ENCODE measurements around the gene OSBPL5.

Gene OSBPL5, protein sequence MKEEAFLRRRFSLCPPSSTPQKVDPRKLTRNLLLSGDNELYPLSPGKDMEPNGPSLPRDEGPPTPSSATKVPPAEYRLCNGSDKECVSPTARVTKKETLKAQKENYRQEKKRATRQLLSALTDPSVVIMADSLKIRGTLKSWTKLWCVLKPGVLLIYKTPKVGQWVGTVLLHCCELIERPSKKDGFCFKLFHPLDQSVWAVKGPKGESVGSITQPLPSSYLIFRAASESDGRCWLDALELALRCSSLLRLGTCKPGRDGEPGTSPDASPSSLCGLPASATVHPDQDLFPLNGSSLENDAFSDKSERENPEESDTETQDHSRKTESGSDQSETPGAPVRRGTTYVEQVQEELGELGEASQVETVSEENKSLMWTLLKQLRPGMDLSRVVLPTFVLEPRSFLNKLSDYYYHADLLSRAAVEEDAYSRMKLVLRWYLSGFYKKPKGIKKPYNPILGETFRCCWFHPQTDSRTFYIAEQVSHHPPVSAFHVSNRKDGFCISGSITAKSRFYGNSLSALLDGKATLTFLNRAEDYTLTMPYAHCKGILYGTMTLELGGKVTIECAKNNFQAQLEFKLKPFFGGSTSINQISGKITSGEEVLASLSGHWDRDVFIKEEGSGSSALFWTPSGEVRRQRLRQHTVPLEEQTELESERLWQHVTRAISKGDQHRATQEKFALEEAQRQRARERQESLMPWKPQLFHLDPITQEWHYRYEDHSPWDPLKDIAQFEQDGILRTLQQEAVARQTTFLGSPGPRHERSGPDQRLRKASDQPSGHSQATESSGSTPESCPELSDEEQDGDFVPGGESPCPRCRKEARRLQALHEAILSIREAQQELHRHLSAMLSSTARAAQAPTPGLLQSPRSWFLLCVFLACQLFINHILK

DNA sequence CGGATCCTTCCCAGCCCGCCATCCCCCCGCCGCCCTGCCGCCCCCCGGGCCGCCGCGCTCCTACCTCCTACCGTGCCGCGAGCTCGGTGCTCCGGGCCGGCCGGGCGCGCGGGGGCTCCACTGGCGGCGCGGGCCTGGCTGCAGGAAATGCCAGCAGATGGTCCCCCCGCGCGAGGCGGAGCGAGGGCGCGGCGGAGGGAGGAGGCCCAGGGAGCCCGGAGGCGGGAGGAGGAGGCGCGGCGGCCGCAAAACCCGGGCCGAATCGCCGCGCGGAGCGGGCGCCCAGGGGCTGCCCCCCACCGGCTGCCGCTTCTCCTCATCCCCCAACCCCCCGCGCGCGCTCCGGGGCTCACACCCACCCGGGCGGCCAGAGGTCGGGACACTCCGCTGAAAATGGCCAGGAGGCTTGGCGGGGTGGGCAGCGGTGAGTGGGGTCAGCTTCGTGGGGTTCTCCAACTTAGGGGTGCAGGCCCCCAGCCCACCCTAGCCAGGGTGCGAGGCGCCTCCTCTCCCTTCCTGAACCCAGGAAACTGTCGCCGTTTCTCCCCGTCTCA is at the start of gene OSBPL5:
OSBPL5 (minus strand) TSS at position 159 of the 554 bp plus-strand sequence. CDS start 36,162 bp downstream, outside the sequence.
- peak; percentile 31 to 53 for DNase-seq

- DNase-seq: no peak
These were observed 49.2 kb upstream of the OSBPL5 start for GRCh38 chr11:3214420-3214699.

GRCh38 chr11:3213659-3214419 is 48.7 kb upstream of the OSBPL5 start:
- DNase-seq: no peak

DNA sequence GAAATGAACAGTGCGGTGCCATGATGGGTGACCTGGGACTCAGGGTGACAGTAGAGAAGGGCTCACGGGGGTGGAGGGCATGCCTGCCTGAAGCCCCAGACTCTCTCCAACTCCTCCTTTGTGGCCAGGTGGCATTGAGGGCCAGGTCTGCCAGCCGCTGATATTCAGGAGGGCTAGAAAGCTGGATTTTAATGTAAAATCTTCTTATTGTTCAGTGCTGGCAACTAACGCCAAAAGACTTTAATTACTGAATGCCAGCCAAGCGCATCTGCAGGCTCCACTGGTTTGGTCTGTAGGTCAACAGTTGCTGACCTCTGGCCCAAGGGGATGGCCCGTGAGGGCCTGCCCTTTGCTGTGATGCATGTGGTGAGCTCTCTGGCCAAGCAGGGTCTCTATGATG is 43.2 kb upstream of the OSBPL5 start:
- no peak for DNase-seq

DNA sequence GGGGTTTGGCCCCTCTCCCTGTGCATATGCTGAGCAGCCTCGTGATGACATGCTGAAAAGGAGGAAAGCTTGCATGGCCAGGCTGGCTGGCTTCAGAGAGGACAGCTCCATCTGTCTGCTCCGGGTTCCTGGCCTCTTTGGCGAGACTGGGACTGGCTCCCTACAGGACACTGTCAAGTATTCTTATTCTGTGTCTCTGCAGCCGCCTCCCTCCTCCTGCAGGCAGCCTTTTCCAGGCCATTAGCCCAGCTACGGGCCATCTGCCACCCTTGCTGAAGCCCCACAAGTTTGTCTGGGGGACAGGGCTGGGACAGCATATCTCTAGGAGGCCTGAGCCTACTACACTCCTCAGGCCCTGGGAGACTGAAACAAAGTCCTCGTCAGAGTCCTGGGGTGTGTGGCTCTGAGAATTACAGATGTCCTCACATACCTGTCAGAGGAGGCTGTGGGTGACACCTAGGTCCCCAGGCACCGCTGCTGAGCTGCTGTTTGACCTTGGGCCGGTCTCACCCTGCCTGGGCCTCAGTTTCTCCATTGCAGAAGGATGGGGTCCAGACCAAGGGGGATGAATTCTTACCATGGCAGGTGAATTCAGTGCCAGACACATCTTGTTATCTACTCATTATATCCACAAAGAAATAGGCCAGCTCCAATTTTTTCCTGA is 42.5 kb upstream of the OSBPL5 start:
- DNase-seq: no peak

DNA sequence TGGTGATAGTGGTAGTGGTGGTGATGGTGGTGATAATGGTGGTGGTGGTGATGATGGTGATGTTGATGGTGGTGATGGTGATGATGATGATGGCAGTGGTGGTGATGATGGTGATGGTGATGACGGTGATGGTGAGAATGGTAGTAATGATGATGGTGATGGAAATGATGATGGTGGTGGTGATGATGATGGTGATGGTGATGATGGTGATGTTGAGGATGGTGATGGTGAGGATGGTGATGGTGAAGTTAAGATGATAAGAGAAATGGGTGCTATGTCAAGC is 41.8 kb upstream of the OSBPL5 start:
- DNase-seq: no peak

GRCh38 chr11:3206156-3206921 is 41.2 kb upstream of the OSBPL5 start:
- no peak for DNase-seq

- no peak for DNase-seq
These were observed 40.4 kb upstream of the OSBPL5 start for GRCh38 chr11:3205261-3206155.

DNA sequence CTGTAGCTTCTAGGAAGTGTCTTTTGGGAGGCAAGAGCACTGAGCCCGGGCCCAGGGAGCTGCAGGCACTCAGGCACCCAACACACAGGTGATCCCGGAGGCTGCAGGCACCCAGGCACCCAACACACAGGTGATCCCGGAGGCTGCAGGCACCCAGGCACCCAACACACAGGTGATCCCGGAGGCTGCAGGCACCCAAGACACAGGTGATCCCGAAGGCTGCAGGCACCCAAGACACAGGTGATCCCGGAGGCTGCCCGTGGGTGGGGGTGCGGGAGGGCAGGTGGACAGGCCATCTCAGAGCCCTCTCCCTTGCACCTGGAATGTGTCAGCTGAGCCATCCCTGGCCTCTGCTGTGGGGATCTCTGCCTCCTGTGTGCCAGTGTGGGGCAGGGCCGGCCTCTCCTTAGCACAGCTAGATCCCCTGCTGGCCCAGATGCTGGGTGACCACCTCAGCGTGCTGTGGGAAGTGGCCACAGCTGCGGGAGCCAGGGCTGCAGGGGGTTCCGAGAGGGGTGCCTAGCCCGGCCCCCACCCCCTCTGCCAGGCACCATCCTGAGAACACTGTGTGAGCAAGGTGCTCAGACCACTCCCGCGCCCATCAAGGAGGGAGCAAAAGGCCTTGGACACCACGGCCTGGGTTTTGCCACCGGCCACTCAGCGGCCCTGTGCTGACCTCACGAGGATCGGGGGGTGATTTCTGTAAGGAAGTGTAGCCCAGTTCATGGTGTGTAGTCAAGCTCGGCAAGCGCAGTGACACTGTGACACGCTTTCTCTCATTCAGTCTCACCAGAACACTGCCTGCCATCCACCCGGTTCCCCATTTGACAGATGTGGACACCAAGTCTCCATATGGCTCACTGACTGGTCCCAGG is 39.3 kb upstream of the OSBPL5 start:
- DNase-seq: no peak

DNA sequence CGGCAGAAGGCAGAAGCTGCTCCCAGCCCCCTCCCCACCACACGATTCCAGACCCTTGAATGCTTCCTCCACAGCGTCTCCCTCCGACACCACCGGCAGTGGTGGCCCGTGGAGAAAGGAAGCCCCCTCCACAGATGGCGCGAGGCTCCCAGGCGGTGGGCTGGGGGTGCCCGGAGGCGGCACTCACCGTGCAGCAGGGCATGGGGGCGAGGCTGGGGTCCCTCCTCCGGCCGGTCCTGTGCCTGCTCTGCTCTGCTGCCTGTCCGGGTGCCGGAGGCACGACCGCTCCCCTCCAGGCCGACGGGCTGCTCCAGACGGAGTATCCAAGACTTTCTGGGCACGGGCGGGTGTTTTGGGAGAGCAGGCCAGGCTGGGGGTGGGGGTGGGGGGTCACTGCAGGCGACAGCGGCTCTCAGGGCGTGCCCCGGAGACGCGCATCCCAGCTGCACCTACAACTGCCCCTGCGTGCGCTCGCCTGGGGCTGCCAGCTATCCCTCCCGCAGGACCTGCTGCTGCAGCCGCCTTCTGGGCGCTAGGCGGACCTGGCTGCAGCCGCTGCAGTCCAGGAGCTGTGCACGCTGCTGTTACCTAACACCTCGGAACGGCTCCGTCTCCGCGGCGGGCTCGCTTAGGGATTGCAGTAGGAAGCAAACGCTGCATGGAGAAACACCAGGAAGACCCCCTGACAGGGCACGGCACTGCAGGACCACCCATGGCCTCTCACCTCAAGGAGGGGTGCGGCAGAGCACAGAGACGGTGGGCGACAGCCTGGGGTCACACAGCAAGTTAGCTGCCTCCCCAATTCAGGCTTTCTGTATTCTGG is 38.3 kb upstream of the OSBPL5 start:
- DNase-seq: no peak

DNA sequence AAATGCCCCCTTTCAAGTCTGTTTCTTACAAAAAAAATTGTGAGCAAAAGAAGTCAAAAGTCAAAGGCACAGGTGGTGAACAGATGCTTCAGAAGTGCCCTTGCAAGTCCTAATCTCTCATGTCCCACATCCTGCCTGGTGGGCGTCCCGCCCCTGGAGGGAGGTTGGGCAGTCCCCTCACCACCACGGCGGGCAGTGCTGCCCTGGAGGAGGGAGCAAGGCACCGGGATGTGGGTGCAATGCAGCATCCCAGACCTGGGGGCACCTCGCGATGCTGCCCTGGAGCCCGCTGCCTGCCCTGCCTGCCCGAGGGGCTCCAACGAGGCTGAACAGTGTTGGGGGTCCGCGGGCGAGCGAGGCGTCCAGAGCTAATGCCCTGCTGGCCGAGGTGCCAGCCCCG is 37.6 kb upstream of the OSBPL5 start:
- no peak for DNase-seq

DNA sequence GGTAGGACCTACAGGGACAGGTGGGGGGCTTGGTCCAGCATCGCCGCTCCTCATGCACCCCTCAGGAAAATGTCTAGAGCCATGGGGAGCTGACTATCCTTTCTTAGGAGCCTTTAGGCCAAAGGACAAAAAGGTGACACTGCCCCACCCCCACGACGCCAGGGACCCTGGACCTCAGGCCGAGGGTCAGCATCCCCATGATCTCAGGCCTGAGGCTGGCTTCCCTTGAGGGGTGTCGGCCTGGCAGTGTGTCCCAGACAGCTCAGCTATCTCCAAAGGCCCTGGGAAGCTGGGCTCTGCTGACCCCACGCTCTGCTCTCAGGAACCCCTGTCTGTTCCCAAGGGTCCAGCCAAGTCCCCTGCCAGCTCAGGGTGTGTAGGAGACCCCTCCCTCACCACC is 37.2 kb upstream of the OSBPL5 start:
- no peak for DNase-seq

- no peak for DNase-seq
These were observed 36.6 kb upstream of the OSBPL5 start for GRCh38 chr11:3201677-3202181.

DNA sequence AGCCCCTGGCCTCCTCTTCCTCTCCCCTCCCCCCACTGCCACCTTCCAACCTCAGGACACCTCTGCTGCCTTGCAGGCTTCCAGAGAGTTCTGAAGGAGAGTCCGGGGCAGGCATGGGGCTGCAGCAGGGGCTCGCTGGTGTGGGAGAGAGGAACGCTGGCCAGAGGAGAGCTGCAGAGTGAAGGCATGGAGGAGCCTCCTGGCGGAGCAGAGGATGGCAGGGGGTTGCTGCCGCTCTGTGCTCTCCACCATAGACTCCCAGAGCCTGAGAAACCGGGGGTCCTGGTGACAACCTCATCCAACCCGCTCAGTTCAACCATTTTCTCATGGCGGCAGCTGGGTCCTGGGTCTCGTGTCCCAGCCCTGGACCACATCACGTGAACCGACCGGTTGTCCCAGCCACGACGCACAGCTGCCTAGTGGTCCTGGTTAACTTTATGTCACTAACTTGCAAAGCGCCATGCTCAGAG is 36.0 kb upstream of the OSBPL5 start:
- no peak for DNase-seq

DNA sequence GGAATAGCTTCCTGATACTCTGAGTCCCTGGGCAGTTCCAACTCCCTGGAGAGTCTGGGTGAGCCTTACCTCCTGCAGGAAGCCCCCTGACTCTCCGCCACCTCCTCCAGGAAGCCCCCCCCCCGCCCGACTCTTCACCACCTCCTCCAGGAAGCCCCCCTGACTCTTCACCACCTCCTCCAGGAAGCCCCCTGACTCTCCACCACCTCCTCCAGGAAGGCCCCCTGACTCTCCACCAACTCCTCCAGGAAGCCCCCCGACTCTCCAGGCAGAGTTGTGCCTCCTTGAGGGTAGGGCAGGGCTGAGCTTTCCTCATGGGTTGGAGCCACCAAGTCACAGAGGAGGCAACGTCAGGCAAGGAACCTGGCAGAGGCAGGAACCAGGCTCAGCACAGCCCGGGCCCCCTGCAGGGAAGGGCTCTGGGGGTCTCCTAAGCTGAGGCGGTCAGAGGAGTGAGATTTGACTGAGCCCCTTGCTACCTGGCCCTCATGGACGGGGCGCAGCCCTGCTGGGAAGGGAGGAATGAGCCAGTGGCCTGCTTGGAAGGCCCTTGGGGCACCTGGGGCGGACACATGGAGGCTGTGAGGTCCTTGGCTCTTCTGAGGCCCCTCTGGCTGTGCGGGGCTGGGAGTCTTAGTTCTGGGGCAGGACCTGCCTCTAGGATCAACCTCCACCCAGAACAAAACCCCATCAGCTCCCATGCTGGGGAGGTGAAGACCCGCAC is 35.4 kb upstream of the OSBPL5 start:
- no peak for DNase-seq

- no peak for DNase-seq
These were observed 34.6 kb upstream of the OSBPL5 start for GRCh38 chr11:3199537-3200295.

- no peak for DNase-seq
These were observed 33.7 kb upstream of the OSBPL5 start for GRCh38 chr11:3198815-3199214.
